GM19193 (cell line): Measurements from ENCODE around the gene FXYD5.

Experiments used
- POLR2A ChIP-seq: IDR thresholded peaks from 4 replicates; pipeline ENCODE4 v1.6.1; 2011; ENCODE audit not compliant: insufficient read depth, insufficient read length; ENCODE audit errors: extremely low read depth

The FXYD5 gene

DNA sequence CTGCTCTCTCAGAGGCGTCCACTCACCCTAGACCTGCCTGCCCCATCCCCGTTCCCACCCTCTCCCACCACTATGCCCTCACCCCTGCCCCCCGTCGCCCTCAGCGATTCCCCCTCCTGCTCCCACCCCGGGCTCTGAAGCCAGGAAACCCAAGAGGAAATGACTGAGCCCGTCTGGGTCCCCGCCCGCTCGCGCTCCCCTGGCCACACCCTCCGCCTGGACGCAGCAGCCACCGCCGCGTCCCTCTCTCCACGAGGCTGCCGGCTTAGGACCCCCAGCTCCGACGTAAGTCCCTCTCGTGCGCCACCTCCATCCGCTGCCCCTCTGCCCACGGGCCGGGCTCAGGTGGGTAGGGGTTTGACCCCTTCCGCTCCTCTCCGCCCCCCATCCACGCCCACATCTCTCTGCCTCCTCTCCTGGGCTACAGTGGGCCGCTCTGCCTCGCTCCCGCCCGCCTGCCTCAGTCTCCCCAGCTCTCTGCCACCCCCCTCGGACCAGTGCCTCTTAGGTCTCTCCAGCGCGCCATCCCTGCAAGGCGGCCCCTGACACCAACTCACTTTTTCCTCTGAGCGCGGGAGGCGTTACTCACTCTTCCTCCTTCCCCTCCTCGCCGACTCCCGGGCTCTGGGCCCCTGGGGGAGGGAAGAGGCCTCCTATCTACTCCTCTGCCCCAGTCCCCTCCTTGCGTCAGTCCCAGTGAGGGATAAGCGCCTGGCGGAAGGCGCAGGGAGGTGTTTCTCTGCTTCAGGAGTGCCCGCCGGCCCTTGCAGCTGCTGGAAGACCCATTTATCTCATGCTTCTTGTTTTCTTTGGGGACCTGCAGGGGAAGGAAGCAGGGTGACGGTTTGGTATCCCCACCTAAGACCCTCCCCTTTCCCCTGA lies at the start of gene FXYD5:
TSS of gene FXYD5 (plus strand) at position 211 of the 882 bp plus-strand sequence. CDS start 816 bp downstream, outside the sequence.
- TF ChIP-seq POLR2A = no peak

DNA sequence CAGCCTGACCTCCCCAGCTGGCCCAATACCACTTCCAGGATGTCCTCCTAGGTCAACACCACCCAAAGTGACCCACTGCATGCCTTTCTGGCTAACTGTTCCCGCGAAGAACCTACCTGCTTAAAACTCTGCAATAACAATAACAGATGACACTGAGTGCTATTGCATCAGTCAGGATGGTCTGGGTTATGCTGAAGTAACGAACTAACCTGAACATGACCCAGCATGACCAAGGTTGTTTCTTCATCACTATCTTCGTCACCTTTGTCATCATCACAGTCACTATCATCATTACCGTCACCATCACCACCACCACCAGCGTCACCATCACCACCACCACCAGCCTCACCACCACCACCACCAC lies 49.5 kb upstream of the FXYD5 start:
- TF ChIP-seq POLR2A = no peak

DNA sequence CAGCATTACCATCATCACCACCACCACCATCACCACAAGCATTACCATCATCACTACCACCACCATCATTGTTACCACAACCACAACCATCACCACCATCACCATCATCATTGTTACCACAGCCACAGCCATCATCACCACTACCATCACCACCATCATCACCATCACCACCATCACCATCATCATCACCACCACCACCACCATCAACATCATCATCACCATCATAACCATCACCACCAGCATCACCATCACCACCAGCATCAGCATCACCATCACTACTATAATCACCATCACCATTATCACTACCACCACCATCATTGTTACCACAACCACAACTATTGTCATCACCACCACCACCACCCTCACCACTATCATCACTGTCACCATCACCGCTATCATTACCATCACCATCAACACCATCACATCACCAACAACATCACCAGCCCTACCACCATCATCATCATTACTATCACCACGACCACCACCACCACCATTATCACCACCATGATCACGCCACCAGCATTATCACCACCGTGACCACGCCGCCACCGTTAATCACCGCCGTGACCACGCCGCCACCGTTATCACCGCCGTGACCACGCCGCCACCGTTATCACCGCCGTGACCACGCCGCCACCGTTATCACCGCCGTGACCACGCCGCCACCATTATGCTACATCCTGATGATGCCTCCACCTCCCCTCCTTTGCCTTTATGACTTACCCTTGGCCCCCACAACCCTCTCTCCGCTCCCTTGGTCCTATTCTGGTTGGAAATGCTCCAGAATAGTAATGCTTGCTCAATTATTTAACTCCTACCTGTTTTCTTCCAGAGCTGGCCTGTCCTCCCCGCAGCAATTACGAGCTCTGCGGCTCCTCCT lies 48.9 kb upstream of the FXYD5 start:
- no peak for TF ChIP-seq POLR2A

GRCh38 chr19:35106291-35106583 lies 48.3 kb upstream of the FXYD5 start:
- no peak for TF ChIP-seq POLR2A

DNA sequence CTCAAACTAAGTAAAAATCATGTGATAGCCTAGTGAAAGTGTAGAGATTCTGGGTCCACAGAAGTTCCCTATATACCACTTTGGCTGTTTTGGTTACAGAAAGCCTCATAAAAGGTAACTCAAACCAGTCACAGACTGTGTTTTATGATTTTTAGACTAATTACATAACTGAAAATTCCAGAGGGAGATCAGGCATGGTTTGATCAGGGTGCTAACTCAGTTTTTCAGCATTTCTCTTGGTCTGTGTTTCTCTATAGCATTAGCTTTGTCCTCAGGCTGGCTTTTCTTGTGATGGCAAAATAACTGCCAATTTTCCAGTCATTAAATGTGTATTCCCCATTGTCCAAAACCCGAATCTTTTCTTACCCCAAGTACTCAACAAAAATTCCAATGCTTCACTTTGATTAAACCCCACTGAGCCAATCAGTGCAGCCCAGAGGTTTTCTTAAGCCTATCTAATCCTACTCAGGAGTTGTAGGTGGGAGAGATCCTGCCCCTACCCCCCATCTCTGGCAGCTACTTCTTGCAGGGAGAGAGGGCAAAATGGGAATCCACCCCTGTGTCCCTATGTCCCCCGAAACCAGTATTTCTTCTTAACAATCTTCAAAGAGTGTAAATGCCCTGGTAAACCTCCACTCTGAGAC lies 47.5 kb upstream of the FXYD5 start:
- TF ChIP-seq POLR2A = no peak

- no peak for TF ChIP-seq POLR2A
Measured at GRCh38 chr19:35107545-35107944, 47.0 kb upstream of the FXYD5 start.

DNA sequence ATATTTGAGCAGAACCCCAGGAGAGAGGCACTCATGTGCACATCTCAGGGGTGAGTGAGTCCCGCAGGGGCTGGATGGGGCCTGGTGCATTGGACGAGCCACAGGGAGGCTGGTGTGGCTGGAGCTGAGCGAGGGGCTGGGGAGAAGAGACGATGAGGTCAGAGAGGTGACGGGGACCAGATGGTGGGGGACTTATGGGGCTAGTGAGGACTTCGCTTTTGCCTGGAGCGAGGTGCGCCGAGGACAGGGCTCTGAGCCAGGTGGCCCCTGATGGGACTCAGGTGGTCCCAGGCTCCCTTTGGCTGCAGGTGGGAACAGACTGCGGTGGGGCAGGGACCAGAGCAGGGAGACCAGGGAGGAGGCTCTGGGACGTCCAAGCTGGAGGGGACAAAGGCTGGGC lies 45.8 kb upstream of the FXYD5 start:
- TF ChIP-seq POLR2A = no peak

GRCh38 chr19:35109395-35110112 lies 45.0 kb upstream of the FXYD5 start:
- TF ChIP-seq POLR2A = no peak

DNA sequence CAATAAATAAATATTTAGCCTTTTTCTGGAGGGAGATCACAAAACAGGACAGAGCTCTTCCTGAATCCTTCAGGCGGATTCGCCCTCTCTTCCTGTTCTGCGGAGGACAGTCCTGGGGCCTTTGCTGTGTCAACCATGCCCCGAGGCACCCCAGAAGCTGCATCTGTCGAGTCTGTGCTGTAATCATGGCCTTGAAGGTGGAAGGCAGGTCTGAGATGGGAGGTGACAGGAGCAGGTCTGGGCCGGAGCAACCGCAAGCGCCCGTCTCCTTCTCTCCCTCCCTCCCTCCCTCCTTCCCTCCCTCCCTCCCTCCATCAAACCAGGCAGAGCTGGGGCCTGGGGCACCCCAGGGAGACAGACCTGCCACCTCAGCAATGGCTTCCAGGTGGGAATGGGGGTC lies 43.6 kb upstream of the FXYD5 start:
- TF ChIP-seq POLR2A = no peak

- no peak for TF ChIP-seq POLR2A
Measured at GRCh38 chr19:35112995-35113688, 41.4 kb upstream of the FXYD5 start.

- TF ChIP-seq POLR2A = no peak
Measured at GRCh38 chr19:35114353-35115176, 40.0 kb upstream of the FXYD5 start.

GRCh38 chr19:35115177-35115951 lies 39.2 kb upstream of the FXYD5 start, which contains the start of gene FXYD3:
TSS of gene FXYD3 (plus strand) at chr19:35115823. CDS start at chr19:35119377, 3,554 bp downstream.
- TF ChIP-seq POLR2A = no peak

DNA sequence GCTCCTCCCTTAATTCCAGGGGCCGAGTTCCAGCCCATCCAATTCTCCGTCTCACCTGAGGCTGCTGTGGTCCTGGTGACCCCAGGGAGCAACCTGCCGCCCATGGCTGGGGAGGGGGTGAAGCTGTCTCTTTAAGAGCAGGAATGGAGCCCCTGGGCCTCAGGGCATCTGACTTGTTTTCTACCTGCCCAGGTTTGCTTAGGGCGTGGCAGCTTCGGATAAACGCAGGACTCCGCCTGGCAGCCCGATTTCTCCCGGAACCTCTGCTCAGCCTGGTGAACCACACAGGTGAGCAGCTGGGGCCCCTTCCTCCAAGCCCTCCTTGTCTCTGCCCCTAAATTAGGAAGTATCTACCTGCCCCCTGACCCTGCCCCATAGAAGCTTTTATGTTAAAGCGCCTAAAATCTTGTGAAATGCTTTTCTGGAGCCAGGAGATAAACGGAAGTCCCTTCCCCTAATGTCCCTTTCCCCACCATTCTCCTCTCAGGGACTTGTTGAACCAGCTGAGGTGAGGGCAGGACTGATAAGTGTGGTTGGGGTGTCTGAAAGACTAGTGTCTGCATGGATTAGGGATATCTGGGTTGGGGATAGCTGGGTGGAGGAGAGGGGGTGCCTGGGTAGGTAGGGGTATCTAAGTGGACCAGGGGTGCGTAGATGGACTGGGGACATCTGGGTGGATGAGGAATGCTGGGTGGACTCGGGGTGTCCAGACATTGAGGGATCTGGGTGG lies 38.3 kb upstream of the FXYD5 start:
- no peak for TF ChIP-seq POLR2A

DNA sequence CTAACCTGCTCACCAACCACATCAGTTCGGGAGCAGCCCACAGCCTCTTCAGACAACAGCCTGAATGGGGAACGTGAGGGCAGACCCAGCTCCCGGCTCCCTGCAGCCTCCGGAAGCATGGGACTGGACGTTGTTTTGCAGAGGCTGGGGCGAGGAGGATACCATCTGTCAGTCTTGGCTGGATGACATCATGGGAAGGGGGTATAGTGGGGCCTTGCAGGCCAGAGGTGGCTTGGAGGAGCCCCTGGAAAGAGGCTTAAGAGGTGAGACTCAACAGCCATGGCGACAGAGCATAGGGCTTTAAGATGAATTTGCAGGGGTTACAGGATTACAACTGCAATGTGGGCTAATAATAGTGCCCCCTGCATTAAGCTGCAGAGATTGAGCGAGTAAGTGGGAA lies 37.4 kb upstream of the FXYD5 start:
- no peak for TF ChIP-seq POLR2A
